Endothelial cell of umbilical vein (primary cell): ENCODE results near the gene AMPH.
"Not testable (repeated sequence)": the region's sequence is repeated elsewhere in the genome, so short reads cannot be mapped to it uniquely, and the experiment has no call there.

ENCODE experiments used
- EZH2 ChIP-seq: IDR thresholded peaks from 2 replicates; pipeline ENCODE4 v1.6.1; 2012; ENCODE audit warnings: borderline replicate concordance, low read depth, mild to moderate bottlenecking, moderate library complexity, low read length, inconsistent platforms; ENCODE audit not compliant: severe bottlenecking
- FOS ChIP-seq: IDR thresholded peaks from 2 replicates; pipeline ENCODE4 v1.6.1; 2011; ENCODE audit warnings: mild to moderate bottlenecking, low read length, moderate library complexity, borderline replicate concordance; ENCODE audit not compliant: insufficient read depth
- GATA2 ChIP-seq: IDR thresholded peaks from 2 replicates; pipeline ENCODE4 v1.7.0; 2011; ENCODE audit warnings: low read depth, mild to moderate bottlenecking, moderate library complexity, mixed read lengths, low read length; ENCODE audit not compliant: insufficient read length, insufficient read depth
- JUN ChIP-seq: IDR thresholded peaks from 2 replicates; pipeline ENCODE4 v1.6.1; 2011; ENCODE audit warnings: borderline replicate concordance, low read depth; ENCODE audit not compliant: insufficient read length, insufficient read depth
- MAX ChIP-seq: IDR thresholded peaks from 2 replicates; pipeline ENCODE4 v1.6.1; 2011; ENCODE audit not compliant: insufficient read depth, insufficient read length
- MYC ChIP-seq: IDR thresholded peaks from one replicate; pipeline ENCODE4 v1.6.1; 2011; ENCODE audit warnings: mild to moderate bottlenecking, low read depth, low read length
- POLR2A ChIP-seq: IDR thresholded peaks from 2 replicates; pipeline ENCODE4 v1.6.1; 2012; ENCODE audit warnings: low read depth, mild to moderate bottlenecking, control low read depth, low read length
- POLR2AphosphoS5 ChIP-seq: IDR thresholded peaks from 2 replicates; pipeline ENCODE4 v1.6.1; 2012; ENCODE audit warnings: low read depth, mild to moderate bottlenecking, control low read depth, low read length, moderate library complexity; ENCODE audit not compliant: insufficient read depth
- TF ChIP-seq, protein P1 (sequence below), 2 donors: IDR thresholded peaks; 1 replicate in 1 of 2; 2 replicates in 1 of 2; pipeline ENCODE4 v1.5.1; 2011; ENCODE audit warnings: low read length in 2 of 2, mild to moderate bottlenecking in 2 of 2, moderate library complexity in 2 of 2, control low read depth in 1 of 2, inconsistent platforms in 1 of 2, low read depth in 1 of 2; ENCODE audit not compliant: insufficient read depth in 1 of 2; ENCODE audit errors: extremely low read depth in 1 of 2

- TF ChIP-seq, protein P1, sequence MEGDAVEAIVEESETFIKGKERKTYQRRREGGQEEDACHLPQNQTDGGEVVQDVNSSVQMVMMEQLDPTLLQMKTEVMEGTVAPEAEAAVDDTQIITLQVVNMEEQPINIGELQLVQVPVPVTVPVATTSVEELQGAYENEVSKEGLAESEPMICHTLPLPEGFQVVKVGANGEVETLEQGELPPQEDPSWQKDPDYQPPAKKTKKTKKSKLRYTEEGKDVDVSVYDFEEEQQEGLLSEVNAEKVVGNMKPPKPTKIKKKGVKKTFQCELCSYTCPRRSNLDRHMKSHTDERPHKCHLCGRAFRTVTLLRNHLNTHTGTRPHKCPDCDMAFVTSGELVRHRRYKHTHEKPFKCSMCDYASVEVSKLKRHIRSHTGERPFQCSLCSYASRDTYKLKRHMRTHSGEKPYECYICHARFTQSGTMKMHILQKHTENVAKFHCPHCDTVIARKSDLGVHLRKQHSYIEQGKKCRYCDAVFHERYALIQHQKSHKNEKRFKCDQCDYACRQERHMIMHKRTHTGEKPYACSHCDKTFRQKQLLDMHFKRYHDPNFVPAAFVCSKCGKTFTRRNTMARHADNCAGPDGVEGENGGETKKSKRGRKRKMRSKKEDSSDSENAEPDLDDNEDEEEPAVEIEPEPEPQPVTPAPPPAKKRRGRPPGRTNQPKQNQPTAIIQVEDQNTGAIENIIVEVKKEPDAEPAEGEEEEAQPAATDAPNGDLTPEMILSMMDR (IDR thresholded peaks at IDR 0.05; ENCODE audit: extremely low read depth in 1 of 2, insufficient read depth in 1 of 2, low read depth in 1 of 2, low read length in 2 of 2), result peak; percentile 47 to 78
- not testable (repeated sequence) for TF ChIP-seq POLR2A, POLR2AphosphoS5, EZH2, JUN, MAX, MYC, FOS, GATA2
Observed at GRCh38 chr7:38345299-38346172, 285.6 kb downstream of the AMPH start.
